Endothelial cell of umbilical vein (primary cell): ENCODE results near the gene RANBP3. TPM values are rescaled to one million over a fixed set of nuclear protein-coding genes. Genes with fewer than 3 reads are reported as not detected.

ENCODE experiments used
- BruUV-seq: library from RNA; stranded (reverse); fragments of 400-500 nt; replicated peaks from 2 replicates; lab custom pipeline; 2021; lab: Mats Ljungman, UMichigan
- CTCF ChIA-PET: fragments of 300-600, 350-600 bp; sonication (Branson Sonifier 250); formaldehyde crosslinking; loops from one replicate; lab custom pipeline; 2021; ENCODE audit warnings: antibody characterized with exemption, inconsistent platforms; lab: Charles Lee
- POLR2A ChIA-PET: fragments of 300-600, 350-600 bp; sonication (Branson Sonifier 250); formaldehyde crosslinking; loops from one replicate; lab custom pipeline; 2021; ENCODE audit warnings: antibody characterized with exemption, inconsistent platforms; lab: Charles Lee
- DNase-seq: peaks from one replicate; pipeline ENCODE4 v3.0.0-alpha.2; 2011; ENCODE audit warnings: low read depth, low spot score
- FAIRE-seq: peaks from 2 replicates; lab custom pipeline; 2011; peaks lifted over from hg19 to GRCh38; lab: Jason Lieb, UNC
- H2AFZ ChIP-seq: 2 replicates; pipeline ENCODE4 v1.6.0; 2012; ENCODE audit warnings: low read depth, low read length, control low read depth, inconsistent platforms
- H3K27ac ChIP-seq: 2 replicates; pipeline ENCODE4 v1.5.1; 2011; ENCODE audit warnings: low read depth, mild to moderate bottlenecking, control low read depth, low read length, moderate library complexity; ENCODE audit not compliant: insufficient read depth
- H3K27me3 ChIP-seq, 2 experiments: 2 replicates each; pipeline versions ENCODE4 v1.6.0 to v1.6.1; 2011; ENCODE audit warnings: low read length in 2 of 2, mixed read lengths in 1 of 2; ENCODE audit not compliant: control insufficient read depth in 2 of 2, insufficient read depth in 2 of 2
- H3K36me3 ChIP-seq, 2 experiments: 2 replicates in 1 of 2; 3 replicates in 1 of 2; pipeline ENCODE4 v1.5.1; 2011; ENCODE audit warnings: low read length in 2 of 2, mild to moderate bottlenecking in 1 of 2, moderate library complexity in 1 of 2; ENCODE audit not compliant: control insufficient read depth in 2 of 2, insufficient read depth in 2 of 2; ENCODE audit errors: extremely low read depth in 1 of 2
- H3K4me1 ChIP-seq: 3 replicates; pipeline ENCODE4 v1.5.1; 2011; ENCODE audit warnings: mild to moderate bottlenecking, low read length; ENCODE audit not compliant: control insufficient read depth, insufficient read depth; ENCODE audit errors: extremely low read depth
- H3K4me2 ChIP-seq: 2 replicates; pipeline ENCODE4 v1.6.1; 2011; ENCODE audit warnings: low read length, control low read depth, mixed read lengths; ENCODE audit not compliant: insufficient read depth
- H3K4me3 ChIP-seq, 3 experiments: fragments of 200-600 bp in 1 of 3; sonication (generic), shearing (Covaris generic) in 1 of 3; replicated peaks in 1 of 3; 2 replicates each; pipeline ENCODE4 v1.5.1; 2011 to 2016; ENCODE audit warnings: control low read depth in 3 of 3, low read length in 3 of 3, mild to moderate bottlenecking in 2 of 3, inconsistent platforms in 1 of 3, low read depth in 1 of 3, moderate library complexity in 1 of 3; ENCODE audit not compliant: insufficient read depth in 1 of 3
- H3K79me2 ChIP-seq: 2 replicates; pipeline ENCODE4 v1.6.0; 2012; ENCODE audit warnings: low read length, inconsistent platforms; ENCODE audit not compliant: control insufficient read depth, insufficient read depth
- H3K9ac ChIP-seq: replicated peaks from 2 replicates; pipeline ENCODE3; 2011; ENCODE audit warnings: low read length, control low read depth; ENCODE audit not compliant: insufficient read depth; ENCODE audit errors: extremely low read depth
- H3K9me1 ChIP-seq: replicated peaks from 3 replicates; pipeline ENCODE4 v1.6.0; 2011; ENCODE audit warnings: mild to moderate bottlenecking, low read length; ENCODE audit not compliant: control insufficient read depth, insufficient read depth; ENCODE audit errors: extremely low read depth
- H3K9me3 ChIP-seq: replicated peaks from 2 replicates; pipeline ENCODE4 v1.5.1; 2012; ENCODE audit warnings: low read length, inconsistent platforms; ENCODE audit not compliant: control insufficient read depth, insufficient read depth
- H4K20me1 ChIP-seq: replicated peaks from 2 replicates; pipeline ENCODE3; 2011; ENCODE audit warnings: mild to moderate bottlenecking, low read length; ENCODE audit not compliant: control insufficient read depth, insufficient read depth; ENCODE audit errors: extremely low read depth
- CTCF ChIP-seq, 2 donors: IDR thresholded peaks; 1 replicate in 1 of 2; 2 replicates in 1 of 2; pipeline ENCODE4 v1.5.1; 2011; ENCODE audit warnings: low read length in 2 of 2, mild to moderate bottlenecking in 2 of 2, moderate library complexity in 2 of 2, control low read depth in 1 of 2, inconsistent platforms in 1 of 2, low read depth in 1 of 2; ENCODE audit not compliant: insufficient read depth in 1 of 2; ENCODE audit errors: extremely low read depth in 1 of 2
- EZH2 ChIP-seq: IDR thresholded peaks from 2 replicates; pipeline ENCODE4 v1.6.1; 2012; ENCODE audit warnings: borderline replicate concordance, low read depth, mild to moderate bottlenecking, moderate library complexity, low read length, inconsistent platforms; ENCODE audit not compliant: severe bottlenecking
- FOS ChIP-seq: IDR thresholded peaks from 2 replicates; pipeline ENCODE4 v1.6.1; 2011; ENCODE audit warnings: mild to moderate bottlenecking, low read length, moderate library complexity, borderline replicate concordance; ENCODE audit not compliant: insufficient read depth
- GATA2 ChIP-seq: IDR thresholded peaks from 2 replicates; pipeline ENCODE4 v1.7.0; 2011; ENCODE audit warnings: low read depth, mild to moderate bottlenecking, moderate library complexity, mixed read lengths, low read length; ENCODE audit not compliant: insufficient read length, insufficient read depth
- JUN ChIP-seq: IDR thresholded peaks from 2 replicates; pipeline ENCODE4 v1.6.1; 2011; ENCODE audit warnings: borderline replicate concordance, low read depth; ENCODE audit not compliant: insufficient read length, insufficient read depth
- MAX ChIP-seq: IDR thresholded peaks from 2 replicates; pipeline ENCODE4 v1.6.1; 2011; ENCODE audit not compliant: insufficient read depth, insufficient read length
- MYC ChIP-seq: IDR thresholded peaks from one replicate; pipeline ENCODE4 v1.6.1; 2011; ENCODE audit warnings: mild to moderate bottlenecking, low read depth, low read length
- POLR2A ChIP-seq: IDR thresholded peaks from 2 replicates; pipeline ENCODE4 v1.6.1; 2012; ENCODE audit warnings: low read depth, mild to moderate bottlenecking, control low read depth, low read length
- POLR2AphosphoS5 ChIP-seq: IDR thresholded peaks from 2 replicates; pipeline ENCODE4 v1.6.1; 2012; ENCODE audit warnings: low read depth, mild to moderate bottlenecking, control low read depth, low read length, moderate library complexity; ENCODE audit not compliant: insufficient read depth
- dilution Hi-C: fragments of 300-500 bp; cut with MboI; formaldehyde crosslinking; loops from one replicate; pipeline ENCODE4 v1.15.0; 2019; ENCODE audit warnings: low sequenced_read_pairs; ENCODE audit not compliant: extremely low pct_ligation_motif_present
- intact Hi-C: fragments of 100-400 bp; cut with micrococcal nuclease; formaldehyde crosslinking; loops from one replicate; pipeline ENCODE4 v1.10.0; 2022
- polyA plus RNA-seq, 4 experiments: library from polyadenylated mRNA; depleted of rRNA in 3 of 4; stranded (reverse) in 3 of 4; unstranded in 1 of 4; fragments of >200 nt; gene quantifications; 2 replicates each; pipeline versions ENCODE4 v1.2.1 to v1.2.3, GENCODE V29; 2011 to 2012; ENCODE audit warnings: missing spikeins in 1 of 4
- total RNA-seq: library from RNA; stranded (reverse); gene quantifications from 2 replicates; pipeline ENCODE4 v1.2.3, GENCODE V29; 2021

RANBP3 gene
- total and polyA plus RNA-seq, 2 donors (not counting 3 experiments of a cell fraction or from before 2014, with no cell fraction given) = 72.3 to 85.3 TPM

- no peak overlapping the region for H3K9ac ChIP-seq
- BruUV-seq = no TSS peak
- POLR2A ChIA-PET = no interaction called here
Observed at GRCh38 chr19:5999693-6000092, 21.8 kb upstream of the RANBP3 start.

More at GRCh38 chr19:5999693-6000092, 21.8 kb upstream of the RANBP3 start:
- no peak overlapping the region for H3K27ac ChIP-seq
- H3K9me3 ChIP-seq = no peaks in the 10 kb centered on the region
- CTCF ChIA-PET = interaction anchor here (1.5 to 3.1 kb wide), 2 partner anchors 15 to 22 kb away, joined by 3 to 13 read pairs; no protein-coding TSS in a partner anchor
- no peak for TF ChIP-seq POLR2AphosphoS5
- TF ChIP-seq GATA2 = no peak
- TF ChIP-seq POLR2A = no peak
- TF ChIP-seq JUN = no peak
- no peak for TF ChIP-seq CTCF (IDR thresholded peaks at IDR 0.05; ENCODE audit: extremely low read depth in 1 of 2, insufficient read depth in 1 of 2, low read depth in 1 of 2, low read length in 2 of 2)
- TF ChIP-seq MYC = no peak
- no peak for TF ChIP-seq MAX
- no peak for TF ChIP-seq EZH2
- TF ChIP-seq FOS = no peak
- no peak for FAIRE-seq
- H3K4me2 ChIP-seq = no peak overlapping the region
- H3K27me3 ChIP-seq = no peaks in the 10 kb centered on the region
- H2AFZ ChIP-seq = no peak overlapping the region
- no peak for DNase-seq
- intact Hi-C loops (no loop called here), dilution Hi-C loops (no loop called here)
- no peaks in the 10 kb centered on the region for H3K9me1 ChIP-seq
- no peaks in the 10 kb centered on the region for H4K20me1 ChIP-seq
- H3K4me1 ChIP-seq = peaks cover 1% of the 10 kb centered on the region
- no peak overlapping the region for H3K4me3 ChIP-seq
- H3K36me3 ChIP-seq = peaks cover 3 to 16% of the 10 kb centered on the region in 2 experiments
- no peaks in the 10 kb centered on the region for H3K79me2 ChIP-seq
